Measurements from ENCODE around the gene CRYBB3.
A peak's percentile ranks its signal among the peaks of the same experiment; 100 is the strongest.
"Not testable (repeated sequence)": the region's sequence is repeated elsewhere in the genome, so short reads cannot be mapped to it uniquely, and the experiment has no call there.

Gene CRYBB3

DNA sequence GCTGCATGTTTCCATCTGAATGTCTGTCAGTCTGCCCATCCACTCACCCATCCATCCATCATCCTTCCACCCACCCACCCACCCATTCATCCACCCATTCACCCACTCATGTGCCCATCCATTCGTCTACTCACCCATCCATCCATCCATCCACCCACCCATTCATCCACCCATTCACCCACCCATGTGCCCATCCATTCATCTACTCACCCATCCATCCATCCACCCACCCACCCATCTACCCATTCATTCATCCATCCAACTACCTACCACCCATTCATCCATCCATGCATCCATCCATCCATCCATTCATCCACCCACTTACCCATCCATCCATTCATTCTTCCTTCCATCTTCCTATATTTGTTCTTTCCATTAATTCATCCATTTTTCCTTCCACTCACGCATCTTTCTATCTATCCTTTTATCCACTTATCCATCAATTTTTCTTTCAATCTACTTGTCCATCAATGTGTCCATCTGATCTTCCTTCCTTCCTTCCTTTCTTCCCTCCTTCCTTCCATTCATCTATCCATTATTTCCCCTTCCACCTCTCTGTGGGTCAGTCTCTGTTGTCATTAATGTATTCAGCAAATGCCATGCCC is 8.0 kb downstream of the CRYBB3 start:
- no peak for DNase-seq

- DNase-seq: no peak
These were observed 8.7 kb downstream of the CRYBB3 start for GRCh38 chr22:25208328-25208727.

- DNase-seq: no peak
These were observed 9.3 kb downstream of the CRYBB3 start for GRCh38 chr22:25208743-25209505.

DNA sequence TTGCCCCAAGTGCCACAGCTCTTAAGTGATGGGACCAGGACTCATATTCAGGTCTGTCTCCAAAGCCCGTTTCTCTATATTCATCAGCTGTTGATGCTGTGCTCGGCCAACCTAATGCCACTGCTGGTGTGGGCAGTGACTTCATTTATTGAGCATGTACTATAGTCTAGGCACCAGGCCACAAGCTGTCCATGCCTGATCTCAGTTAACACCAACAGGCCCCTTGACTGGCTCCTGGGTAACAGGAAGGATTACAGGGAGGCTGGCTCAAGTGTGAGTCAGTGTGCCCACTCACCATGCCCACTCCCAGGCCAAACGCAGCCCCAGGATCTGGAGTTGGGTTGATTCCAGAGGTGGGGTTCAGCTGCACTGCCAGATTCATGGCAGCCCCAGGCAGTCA is 11.1 kb downstream of the CRYBB3 start:
- no peak for DNase-seq

DNA sequence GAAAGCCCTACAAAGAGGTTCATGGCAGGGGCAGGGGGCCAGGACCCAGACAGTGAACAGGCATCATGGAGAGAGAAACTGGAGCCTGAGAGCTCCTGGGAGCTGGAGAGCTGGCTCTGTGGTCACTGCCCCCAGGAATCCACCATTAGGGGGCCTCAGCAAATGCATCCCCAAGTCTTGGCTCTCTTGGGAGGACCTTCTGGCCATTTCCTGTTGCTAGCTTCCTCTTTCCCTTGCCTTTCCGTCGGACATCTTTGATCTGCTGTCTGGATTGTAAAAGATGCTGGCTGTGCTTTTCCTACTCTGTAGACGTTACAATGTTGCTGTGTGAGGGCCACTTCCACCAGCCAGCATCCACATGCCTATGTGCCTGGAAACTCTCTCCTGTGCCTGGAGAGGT is 12.7 kb downstream of the CRYBB3 start:
- no peak for DNase-seq

DNA sequence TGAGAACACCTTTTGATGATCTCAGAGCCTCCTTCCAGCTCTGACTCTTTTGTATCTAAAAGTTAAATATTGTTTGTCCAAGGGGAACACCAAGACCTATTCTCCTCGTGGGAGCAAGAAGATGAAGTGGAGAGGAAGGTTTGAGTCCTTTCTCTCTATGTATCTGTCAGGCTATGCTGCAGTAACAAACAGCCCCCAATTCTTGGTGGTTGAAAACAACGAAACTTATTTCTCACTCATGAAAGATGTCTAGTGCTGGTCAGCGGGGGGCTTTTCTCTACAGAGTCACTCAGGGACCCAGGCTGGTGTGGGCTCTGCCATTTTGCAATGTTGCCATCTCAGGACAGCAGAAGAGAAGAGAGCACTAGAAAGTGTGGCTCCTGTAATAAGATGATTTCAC is 13.6 kb downstream of the CRYBB3 start:
- no peak for DNase-seq

DNA sequence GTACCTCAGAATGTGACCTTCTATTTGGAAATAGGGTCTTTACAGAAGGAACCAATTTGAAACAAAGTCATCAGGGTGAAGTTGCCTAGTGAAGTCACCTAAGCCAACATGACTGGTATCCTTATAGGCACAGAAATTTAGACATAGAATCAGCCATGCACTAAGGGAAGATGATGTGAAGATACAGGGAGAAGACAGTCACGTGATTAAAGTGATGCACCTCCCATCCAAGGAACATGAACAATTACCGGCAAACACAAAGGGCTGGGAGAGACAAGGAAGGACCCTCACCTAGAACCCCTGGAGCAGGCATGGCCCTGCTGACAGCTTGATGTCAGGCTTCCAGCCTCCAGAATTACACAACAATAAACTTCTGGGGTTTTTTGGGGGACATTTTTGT is 16.6 kb downstream of the CRYBB3 start:
- DNase-seq: no peak

- no peak for DNase-seq
These were observed 19.6 kb downstream of the CRYBB3 start, which contains the start of gene CRYBB2 for GRCh38 chr22:25219211-25219689. Gene CRYBB2 (plus strand): TSS chr22:25219639. CDS start chr22:25221430, 1,791 bp downstream.

- DNase-seq: no peak
These were observed 20.3 kb downstream of the CRYBB3 start for GRCh38 chr22:25219948-25220442.

- no peak for DNase-seq
These were observed 22.1 kb downstream of the CRYBB3 start for GRCh38 chr22:25221790-25222189.

DNA sequence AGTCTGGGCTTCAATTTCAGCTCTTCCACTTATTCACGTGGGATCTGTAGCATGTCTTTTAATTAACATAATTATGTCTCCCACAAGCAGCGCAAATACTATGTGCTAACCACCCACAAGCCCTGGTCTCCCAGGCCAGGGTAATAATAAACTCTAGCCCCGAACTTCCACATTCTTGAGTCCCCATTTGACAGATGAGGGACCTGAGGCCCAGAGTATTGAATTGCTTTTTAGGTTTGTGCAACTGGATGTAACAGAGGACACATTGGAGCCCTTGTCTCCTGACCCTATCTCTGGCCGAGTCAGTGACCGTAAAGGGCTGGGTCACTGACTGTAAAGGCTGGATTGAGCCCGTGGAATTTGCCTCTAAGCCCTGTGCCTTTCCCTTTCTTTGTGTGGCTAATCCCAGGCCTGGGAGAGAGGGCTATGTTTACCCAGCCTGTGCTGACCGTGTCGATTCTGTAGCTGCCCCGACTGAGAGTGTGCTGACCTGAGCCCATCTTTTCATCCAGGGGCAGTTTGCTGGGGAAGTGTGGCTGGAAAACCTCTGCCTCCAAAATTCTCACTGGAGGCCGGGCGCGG is 23.7 kb downstream of the CRYBB3 start:
- no peak for DNase-seq

DNA sequence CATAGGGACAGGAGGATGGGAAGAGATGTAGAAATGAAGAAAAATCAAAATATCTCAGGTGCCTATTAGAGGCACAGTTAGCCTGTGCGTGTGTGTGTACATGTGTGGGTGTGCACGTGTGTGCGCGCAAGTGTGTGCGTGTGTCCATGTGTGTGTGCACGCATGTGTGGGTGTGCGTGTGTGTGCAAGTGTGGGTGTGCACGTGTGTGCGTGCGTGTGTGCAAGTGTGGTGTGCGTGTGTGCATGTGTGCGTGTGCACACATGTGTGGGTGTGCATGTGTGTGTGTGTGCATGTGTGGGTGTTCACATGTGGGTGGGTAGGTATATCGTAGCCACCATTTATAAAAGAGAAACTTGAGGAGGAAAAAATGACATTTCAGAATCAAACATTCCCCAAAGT is 29.2 kb downstream of the CRYBB3 start:
- DNase-seq: no peak

DNA sequence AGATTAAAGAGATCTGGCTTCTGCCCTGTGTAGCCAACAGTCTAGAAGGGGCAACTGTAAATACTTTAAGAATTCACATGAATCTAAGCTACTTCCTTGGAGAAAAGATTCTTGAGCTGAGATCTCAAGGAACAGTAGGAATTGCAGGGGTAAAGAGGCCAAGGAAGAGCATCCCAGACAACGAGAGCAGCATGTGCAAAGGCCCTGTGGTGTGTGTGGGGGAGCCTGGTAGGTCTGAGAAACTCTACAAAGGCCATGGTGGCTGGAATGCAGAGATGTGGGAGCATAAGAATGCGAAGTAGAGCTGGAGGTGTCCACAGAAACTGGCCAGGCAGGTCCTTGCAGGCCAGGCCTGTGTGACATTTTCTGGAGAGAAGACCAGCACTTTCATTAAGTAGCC is 31.1 kb downstream of the CRYBB3 start:
- DNase-seq: not testable (repeated sequence)

- DNase-seq: no peak
These were observed 32.6 kb downstream of the CRYBB3 start for GRCh38 chr22:25232301-25232700.

- not testable (repeated sequence) for DNase-seq
These were observed 34.0 kb downstream of the CRYBB3 start for GRCh38 chr22:25233706-25234105.

DNA sequence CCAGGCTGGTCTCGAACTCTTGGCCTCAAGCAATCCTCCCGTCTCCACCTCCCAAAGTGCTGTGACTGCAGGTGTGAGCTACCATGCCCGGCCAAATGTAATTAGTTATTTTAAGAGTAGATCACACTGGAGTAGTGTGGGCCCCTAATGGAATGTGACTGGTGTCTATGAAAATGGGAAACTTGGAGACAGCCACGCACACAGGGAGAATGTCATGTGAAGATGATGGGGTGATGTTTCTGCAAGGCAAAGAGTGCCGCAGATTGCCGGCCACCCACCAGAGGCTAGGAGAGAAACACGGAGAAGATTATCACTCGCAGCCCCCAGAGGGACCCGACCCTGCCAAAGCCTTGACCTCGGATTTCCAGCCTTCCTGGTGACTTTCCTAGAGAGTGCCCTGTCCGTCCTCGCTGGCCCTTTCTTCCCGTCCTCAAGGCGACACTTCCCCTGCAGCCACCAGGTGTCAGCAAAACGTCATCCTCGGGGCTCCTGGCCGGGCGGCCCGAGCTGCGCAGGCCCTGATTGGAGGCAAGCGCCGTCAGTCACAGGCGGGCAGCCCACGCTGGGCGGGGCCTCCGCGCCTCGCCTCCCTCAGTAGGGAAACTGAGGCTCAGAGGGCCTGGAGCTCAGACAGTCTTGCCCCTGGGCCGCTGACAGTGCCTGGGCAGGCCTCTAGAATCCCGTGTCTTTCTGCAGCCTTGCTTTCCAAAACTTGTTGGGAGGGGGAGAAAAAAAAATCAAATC is 36.1 kb downstream of the CRYBB3 start:
- peak; percentile 82 for DNase-seq

DNA sequence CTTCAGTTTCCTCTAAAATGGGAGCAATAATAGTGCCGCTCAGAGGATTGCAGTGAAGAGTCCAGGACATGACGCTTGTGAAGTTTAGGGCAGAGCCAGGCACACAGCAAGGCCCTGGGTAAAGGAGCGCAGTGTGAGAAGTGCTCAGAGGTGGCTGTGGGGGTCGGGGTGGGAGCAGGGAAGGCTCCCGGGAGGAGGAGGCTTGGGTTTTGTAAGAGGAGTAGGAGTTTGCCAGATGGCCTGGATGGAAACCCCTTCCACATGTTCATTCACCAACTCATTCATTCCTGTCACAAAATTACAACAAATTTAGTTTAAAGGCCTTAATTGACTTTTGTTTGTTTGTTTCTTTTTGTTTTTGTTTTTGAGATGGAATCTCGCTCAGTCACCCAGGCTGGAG is 36.8 kb downstream of the CRYBB3 start:
- DNase-seq: no peak

GRCh38 chr22:25237503-25237902 is 37.8 kb downstream of the CRYBB3 start:
- DNase-seq: no peak

DNA sequence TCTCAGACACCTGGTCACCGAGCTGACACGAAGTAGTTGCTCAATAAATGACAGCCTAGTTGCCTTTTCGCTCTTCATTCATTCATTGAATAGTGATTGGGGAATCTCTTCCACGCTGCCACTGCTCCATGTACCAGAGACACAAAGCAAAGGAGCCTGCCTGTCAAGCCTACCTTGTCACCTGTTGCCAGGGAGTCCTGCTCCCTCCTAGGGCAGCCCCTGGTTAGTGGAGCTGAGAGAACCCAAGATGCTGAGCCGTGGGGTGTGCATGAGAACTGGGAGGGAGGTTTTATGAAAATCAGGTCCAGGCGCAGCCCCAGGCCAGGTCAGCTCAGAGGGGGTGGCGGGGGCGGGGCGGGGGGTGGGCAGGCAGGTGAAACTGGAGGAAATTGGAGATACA is 38.4 kb downstream of the CRYBB3 start:
- not testable (repeated sequence) for DNase-seq

- DNase-seq: not testable (repeated sequence)
These were observed 55.5 kb downstream of the CRYBB3 start for GRCh38 chr22:25255169-25255568.

Measured in activated CD8-positive, alpha-beta memory T cell treated with anti-CD3 and anti-CD28 coated beads for 24 hours (primary cell).